SKM-1 treated with dmso at 0.1 percent for 144 hours (cell line): Measurements from ENCODE around the gene PPP6R3.
"Not testable (repeated sequence)": the region's sequence is repeated elsewhere in the genome, so short reads cannot be mapped to it uniquely, and the experiment has no call there.

Experiments used
- DNase-seq: peaks from one replicate; lab custom pipeline; 2025; ENCODE audit not compliant: unreplicated experiment; lab: John Stamatoyannopoulos, UW

The PPP6R3 gene

GRCh38 chr11:68524213-68524612 lies 63.7 kb downstream of the PPP6R3 start:
- no peak for DNase-seq

- DNase-seq, result no peak
These were observed 64.1 kb downstream of the PPP6R3 start for GRCh38 chr11:68524681-68525080.

- no peak for DNase-seq
These were observed 64.8 kb downstream of the PPP6R3 start for GRCh38 chr11:68525336-68525735.

- no peak for DNase-seq
These were observed 65.4 kb downstream of the PPP6R3 start for GRCh38 chr11:68525930-68526329.

GRCh38 chr11:68527585-68527984 lies 67.0 kb downstream of the PPP6R3 start:
- DNase-seq, result no peak

- no peak for DNase-seq
These were observed 68.1 kb downstream of the PPP6R3 start for GRCh38 chr11:68528630-68529029.

- no peak for DNase-seq
These were observed 70.7 kb downstream of the PPP6R3 start for GRCh38 chr11:68531129-68531693.

- DNase-seq, result no peak
These were observed 72.3 kb downstream of the PPP6R3 start for GRCh38 chr11:68532727-68533369.

- DNase-seq, result no peak
These were observed 73.4 kb downstream of the PPP6R3 start for GRCh38 chr11:68533945-68534344.

GRCh38 chr11:68535098-68535497 lies 74.5 kb downstream of the PPP6R3 start:
- DNase-seq, result no peak

- no peak for DNase-seq
These were observed 76.2 kb downstream of the PPP6R3 start for GRCh38 chr11:68536706-68537105.

GRCh38 chr11:68538025-68538424 lies 77.5 kb downstream of the PPP6R3 start:
- DNase-seq, result no peak

- DNase-seq, result no peak
These were observed 78.8 kb downstream of the PPP6R3 start for GRCh38 chr11:68539395-68539794.

- DNase-seq, result not testable (repeated sequence)
These were observed 80.0 kb downstream of the PPP6R3 start for GRCh38 chr11:68540504-68540903.

GRCh38 chr11:68541116-68541515 lies 80.6 kb downstream of the PPP6R3 start:
- DNase-seq, result no peak

- no peak for DNase-seq
These were observed 81.4 kb downstream of the PPP6R3 start for GRCh38 chr11:68541991-68542390.

- DNase-seq, result no peak
These were observed 82.1 kb downstream of the PPP6R3 start for GRCh38 chr11:68542617-68543016.

GRCh38 chr11:68543594-68543993 lies 83.0 kb downstream of the PPP6R3 start:
- no peak for DNase-seq

GRCh38 chr11:68545347-68545746 lies 84.8 kb downstream of the PPP6R3 start:
- DNase-seq, result no peak

- no peak for DNase-seq
These were observed 85.2 kb downstream of the PPP6R3 start for GRCh38 chr11:68545796-68546195.

- no peak for DNase-seq
These were observed 86.0 kb downstream of the PPP6R3 start for GRCh38 chr11:68546555-68546954.

GRCh38 chr11:68549789-68550484 lies 89.4 kb downstream of the PPP6R3 start:
- DNase-seq, result no peak

- DNase-seq, result peak; percentile 19
These were observed 89.9 kb downstream of the PPP6R3 start for GRCh38 chr11:68550485-68550817.
